ENCODE data around the gene ANKFY1. TPM values are rescaled to one million over a fixed set of nuclear protein-coding genes. Genes with fewer than 3 reads are reported as not detected.
A peak's percentile ranks its signal among the peaks of the same experiment; 100 is the strongest.

The ANKFY1 gene
- total RNA-seq, 1 donor from 2014 or later = 80.5 TPM

DNA sequence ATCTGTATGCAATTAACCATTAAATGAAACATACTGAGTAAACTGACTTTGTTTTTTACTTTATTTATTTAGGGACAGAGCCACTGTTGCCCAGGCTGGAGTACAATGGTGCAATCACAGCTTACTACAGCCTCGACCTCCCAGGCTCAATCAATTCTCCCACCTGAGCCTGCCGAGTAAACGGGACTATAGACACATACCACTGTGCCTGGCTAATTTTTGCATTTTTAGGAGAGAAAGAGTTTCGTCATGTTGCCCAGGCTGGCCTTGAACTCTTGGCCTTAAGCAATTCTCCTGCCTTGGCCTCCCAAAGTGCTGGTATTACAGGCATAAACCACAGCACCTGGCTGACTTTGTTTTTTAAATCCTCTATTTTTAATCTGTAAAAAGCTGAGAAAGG, 42.6 kb downstream of the ANKFY1 start:
- TF ChIP-seq, protein P1, sequence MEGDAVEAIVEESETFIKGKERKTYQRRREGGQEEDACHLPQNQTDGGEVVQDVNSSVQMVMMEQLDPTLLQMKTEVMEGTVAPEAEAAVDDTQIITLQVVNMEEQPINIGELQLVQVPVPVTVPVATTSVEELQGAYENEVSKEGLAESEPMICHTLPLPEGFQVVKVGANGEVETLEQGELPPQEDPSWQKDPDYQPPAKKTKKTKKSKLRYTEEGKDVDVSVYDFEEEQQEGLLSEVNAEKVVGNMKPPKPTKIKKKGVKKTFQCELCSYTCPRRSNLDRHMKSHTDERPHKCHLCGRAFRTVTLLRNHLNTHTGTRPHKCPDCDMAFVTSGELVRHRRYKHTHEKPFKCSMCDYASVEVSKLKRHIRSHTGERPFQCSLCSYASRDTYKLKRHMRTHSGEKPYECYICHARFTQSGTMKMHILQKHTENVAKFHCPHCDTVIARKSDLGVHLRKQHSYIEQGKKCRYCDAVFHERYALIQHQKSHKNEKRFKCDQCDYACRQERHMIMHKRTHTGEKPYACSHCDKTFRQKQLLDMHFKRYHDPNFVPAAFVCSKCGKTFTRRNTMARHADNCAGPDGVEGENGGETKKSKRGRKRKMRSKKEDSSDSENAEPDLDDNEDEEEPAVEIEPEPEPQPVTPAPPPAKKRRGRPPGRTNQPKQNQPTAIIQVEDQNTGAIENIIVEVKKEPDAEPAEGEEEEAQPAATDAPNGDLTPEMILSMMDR (IDR thresholded peaks at IDR 0.05; ENCODE audit: partially characterized antibody, unreplicated experiment) = no peak
- no peaks in the 10 kb centered on the region for H3K9me3 Mint-ChIP-seq (ENCODE audit: unreplicated experiment)
- no peaks in the 10 kb centered on the region for H3K27me3 Mint-ChIP-seq (ENCODE audit: unreplicated experiment)
- H3K4me1 Mint-ChIP-seq (ENCODE audit: low read depth, unreplicated experiment) = peaks cover 5% of the 10 kb centered on the region
- H3K4me3 Mint-ChIP-seq (ENCODE audit: unreplicated experiment) = no peak overlapping the region
- no peak for DNase-seq
- peaks cover 5% of the 10 kb centered on the region for H3K36me3 Mint-ChIP-seq (ENCODE audit: unreplicated experiment)
- H3K27ac Mint-ChIP-seq (ENCODE audit: unreplicated experiment) = no peak overlapping the region

DNA sequence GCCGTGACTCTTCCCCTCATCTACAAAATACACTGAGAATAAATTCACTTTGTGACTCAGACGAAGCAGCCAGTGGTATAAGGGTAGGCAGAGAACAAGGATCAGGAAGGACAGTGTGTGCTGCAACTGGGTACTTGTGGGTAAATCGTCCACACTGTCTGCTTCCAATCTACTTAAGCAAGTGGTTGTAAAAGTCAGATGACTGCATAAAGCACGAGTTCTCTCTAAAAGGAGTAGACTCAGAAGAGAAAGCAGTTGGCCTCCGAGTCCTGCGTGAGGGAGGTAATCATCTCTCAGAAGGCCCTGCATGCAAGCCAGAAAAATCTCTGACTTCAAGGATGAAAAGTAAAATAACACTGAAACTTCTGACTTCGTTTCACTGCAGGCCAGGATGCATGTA, 43.1 kb downstream of the ANKFY1 start:
- DNase-seq = no peak
- Mint-ChIP-seq H3K36me3 (ENCODE audit: unreplicated experiment) (peaks cover 5% of the 10 kb centered on the region), H3K4me3 (ENCODE audit: unreplicated experiment) (no peak overlapping the region), H3K9me3 (ENCODE audit: unreplicated experiment) (peaks cover under 1% of the 10 kb centered on the region), H3K27ac (ENCODE audit: unreplicated experiment) (peak overlapping the region; percentile 20), H3K27me3 (ENCODE audit: unreplicated experiment) (no peaks in the 10 kb centered on the region), H3K4me1 (ENCODE audit: low read depth, unreplicated experiment) (peaks cover 8% of the 10 kb centered on the region)
- TF ChIP-seq, protein P1 (IDR thresholded peaks at IDR 0.05; ENCODE audit: partially characterized antibody, unreplicated experiment) = no peak

DNA sequence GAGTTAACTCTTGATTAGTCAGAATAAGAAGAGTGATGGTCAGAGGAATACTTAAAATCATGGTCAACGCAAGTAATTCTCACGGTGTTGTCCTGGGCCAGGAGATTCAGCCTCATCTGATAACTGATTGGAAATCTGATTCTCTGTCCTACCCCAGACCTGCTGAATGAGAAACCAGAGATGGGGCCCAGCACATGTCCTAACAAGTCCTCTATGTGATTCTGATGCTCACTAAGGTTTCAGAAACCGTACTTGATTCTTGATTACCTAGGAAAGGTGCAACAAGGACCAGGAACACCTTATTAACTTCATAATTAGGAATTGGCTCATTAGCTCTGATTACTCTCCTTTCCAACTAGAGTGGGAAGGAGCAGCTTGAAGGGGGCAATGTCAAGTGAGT, 44.5 kb downstream of the ANKFY1 start:
- Mint-ChIP-seq H3K27me3 (ENCODE audit: unreplicated experiment) (peaks cover 5% of the 10 kb centered on the region), H3K4me3 (ENCODE audit: unreplicated experiment) (no peak overlapping the region), H3K9me3 (ENCODE audit: unreplicated experiment) (peaks cover 4% of the 10 kb centered on the region), H3K36me3 (ENCODE audit: unreplicated experiment) (peaks cover 5% of the 10 kb centered on the region), H3K27ac (ENCODE audit: unreplicated experiment) (peak overlapping the region; percentile 5), H3K4me1 (ENCODE audit: low read depth, unreplicated experiment) (peaks cover 13% of the 10 kb centered on the region)
- TF ChIP-seq, protein P1 (IDR thresholded peaks at IDR 0.05; ENCODE audit: partially characterized antibody, unreplicated experiment) = no peak
- no peak for DNase-seq

DNA sequence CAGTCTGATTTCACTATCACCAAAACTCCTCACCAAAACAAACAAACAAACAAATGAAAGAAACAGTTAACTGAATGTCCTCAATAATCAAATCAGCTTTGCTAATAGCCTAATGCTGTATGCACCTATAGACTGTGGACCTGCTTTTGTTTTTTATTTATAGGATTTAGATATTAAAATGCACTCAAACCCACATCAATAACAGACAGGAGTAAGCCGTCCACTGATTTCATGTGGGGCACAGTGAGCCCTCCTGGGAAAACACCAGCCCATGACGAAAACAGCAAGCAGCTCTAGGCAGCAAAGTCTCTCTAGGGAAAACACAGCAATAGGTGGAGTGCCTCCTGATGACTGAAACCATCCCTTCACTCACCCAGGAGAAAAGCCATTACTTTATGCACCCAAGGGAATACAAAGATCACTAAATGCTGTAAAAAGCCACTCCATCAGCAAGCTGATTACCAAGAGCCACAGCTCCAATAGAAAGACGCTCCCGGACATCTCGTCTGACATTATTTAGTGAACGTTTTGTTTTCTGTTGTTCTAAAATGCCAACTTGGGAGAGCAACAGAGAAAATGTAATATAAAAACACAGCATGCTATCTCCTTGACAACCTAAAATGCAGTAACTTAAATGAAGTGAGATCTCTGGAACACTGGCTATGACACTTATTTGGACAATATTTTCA, 47.8 kb downstream of the ANKFY1 start:
- Mint-ChIP-seq H3K27me3 (ENCODE audit: unreplicated experiment) (peaks cover 5% of the 10 kb centered on the region), H3K4me1 (ENCODE audit: low read depth, unreplicated experiment) (peaks cover 13% of the 10 kb centered on the region), H3K9me3 (ENCODE audit: unreplicated experiment) (peaks cover 4% of the 10 kb centered on the region), H3K36me3 (ENCODE audit: unreplicated experiment) (no peaks in the 10 kb centered on the region), H3K27ac (ENCODE audit: unreplicated experiment) (peak overlapping the region; percentile 90), H3K4me3 (ENCODE audit: unreplicated experiment) (peak overlapping the region; percentile 76)
- DNase-seq = peak; percentile 48
- TF ChIP-seq, protein P1 (IDR thresholded peaks at IDR 0.05; ENCODE audit: partially characterized antibody, unreplicated experiment) = no peak

DNA sequence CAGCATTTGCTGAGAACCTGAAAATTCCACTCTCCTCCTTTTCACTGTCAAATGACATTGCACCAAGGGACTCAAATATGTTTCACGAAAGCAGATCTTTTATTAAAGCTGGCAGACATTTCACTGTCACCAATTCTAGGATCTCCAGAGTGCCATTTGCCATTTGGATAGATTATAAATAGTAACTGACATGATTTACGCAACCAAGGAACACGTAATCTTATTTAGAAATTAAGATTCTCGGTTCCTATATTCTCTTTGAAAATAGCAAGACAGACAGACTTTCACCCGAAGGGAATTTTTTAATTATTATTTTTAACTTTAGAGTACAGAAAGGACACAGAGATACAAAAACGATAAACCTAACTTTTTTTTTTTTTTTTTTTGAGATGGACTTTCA, 49.6 kb downstream of the ANKFY1 start:
- no peaks in the 10 kb centered on the region for H3K36me3 Mint-ChIP-seq (ENCODE audit: unreplicated experiment)
- peaks cover 4% of the 10 kb centered on the region for H3K9me3 Mint-ChIP-seq (ENCODE audit: unreplicated experiment)
- no peak overlapping the region for H3K27ac Mint-ChIP-seq (ENCODE audit: unreplicated experiment)
- H3K27me3 Mint-ChIP-seq (ENCODE audit: unreplicated experiment) = peaks cover 5% of the 10 kb centered on the region
- TF ChIP-seq, protein P1 (IDR thresholded peaks at IDR 0.05; ENCODE audit: partially characterized antibody, unreplicated experiment) = no peak
- no peak overlapping the region for H3K4me3 Mint-ChIP-seq (ENCODE audit: unreplicated experiment)
- H3K4me1 Mint-ChIP-seq (ENCODE audit: low read depth, unreplicated experiment) = peaks cover 13% of the 10 kb centered on the region
- DNase-seq = no peak

Data from glutamatergic neuron (in vitro differentiated cells).